H9 (cell line): ENCODE results near the gene STK24. TPM values are rescaled to one million over a fixed set of nuclear protein-coding genes. Genes with fewer than 3 reads are reported as not detected.

Experiments used
- DNase-seq: peaks from one replicate; pipeline ENCODE4 v3.0.0-alpha.2; 2017
- H2AFZ ChIP-seq: one replicate; pipeline ENCODE4 v1.6.1; 2013; ENCODE audit warnings: mild to moderate bottlenecking, low read length, control low read depth, moderate library complexity
- H2AK5ac ChIP-seq: 2 replicates; pipeline ENCODE4 v1.6.1; 2013; ENCODE audit warnings: low read length, control low read depth, mixed read lengths; ENCODE audit not compliant: insufficient read length
- H2BK120ac ChIP-seq: one replicate; pipeline ENCODE4 v1.6.1; 2013; ENCODE audit warnings: low read depth, mild to moderate bottlenecking, low read length, control low read depth, inconsistent platforms; ENCODE audit not compliant: poor library complexity, severe bottlenecking
- H2BK12ac ChIP-seq: 2 replicates; pipeline ENCODE4 v1.6.1; 2013; ENCODE audit warnings: low read length, control low read depth, mixed read lengths, low read depth; ENCODE audit not compliant: insufficient read length
- H2BK15ac ChIP-seq: 2 replicates; pipeline ENCODE4 v1.6.1; 2013; ENCODE audit warnings: low read depth, low read length, control low read depth
- H2BK20ac ChIP-seq: one replicate; pipeline ENCODE4 v1.6.1; 2013; ENCODE audit warnings: low read depth, mild to moderate bottlenecking, low read length, control low read depth, inconsistent platforms; ENCODE audit not compliant: poor library complexity, severe bottlenecking
- H2BK5ac ChIP-seq: 2 replicates; pipeline ENCODE4 v1.6.1; 2013; ENCODE audit warnings: low read length, control low read depth, mixed read lengths; ENCODE audit not compliant: insufficient read length
- H3K14ac ChIP-seq: 2 replicates; pipeline ENCODE4 v1.6.1; 2013; ENCODE audit warnings: low read length, control low read depth; ENCODE audit not compliant: insufficient read depth
- H3K18ac ChIP-seq: 2 replicates; pipeline ENCODE4 v1.6.1; 2013; ENCODE audit warnings: low read depth, mild to moderate bottlenecking, mixed read lengths, low read length, control low read depth; ENCODE audit not compliant: insufficient read length
- H3K23ac ChIP-seq: 2 replicates; pipeline ENCODE4 v1.6.1; 2013; ENCODE audit warnings: low read length, control low read depth, mixed read lengths, low read depth; ENCODE audit not compliant: insufficient read length
- H3K23me2 ChIP-seq: 2 replicates; pipeline ENCODE4 v1.6.1; 2013; ENCODE audit warnings: low read depth, mild to moderate bottlenecking, mixed read lengths, low read length, control low read depth; ENCODE audit not compliant: insufficient read length, poor library complexity, severe bottlenecking
- H3K27ac ChIP-seq: 2 replicates; pipeline ENCODE4 v1.5.1; 2013; ENCODE audit warnings: low read length, control low read depth, mixed read lengths, low read depth; ENCODE audit not compliant: insufficient read length
- H3K27me3 ChIP-seq: 2 replicates; pipeline ENCODE4 v1.6.1; 2013; ENCODE audit warnings: low read length, control low read depth, inconsistent platforms; ENCODE audit not compliant: insufficient read depth
- H3K4ac ChIP-seq: 2 replicates; pipeline ENCODE4 v1.6.1; 2013; ENCODE audit warnings: low read depth, mild to moderate bottlenecking, control low read depth, inconsistent platforms, low read length, moderate library complexity
- H3K4me1 ChIP-seq: 2 replicates; pipeline ENCODE4 v1.6.1; 2013; ENCODE audit warnings: low read length, control low read depth, inconsistent platforms; ENCODE audit not compliant: insufficient read depth
- H3K4me2 ChIP-seq: 2 replicates; pipeline ENCODE4 v1.6.1; 2013; ENCODE audit warnings: low read length, control low read depth, mixed read lengths; ENCODE audit not compliant: insufficient read length, insufficient read depth
- H3K56ac ChIP-seq: 2 replicates; pipeline ENCODE4 v1.6.1; 2013; ENCODE audit warnings: low read depth, mild to moderate bottlenecking, mixed read lengths, low read length, control low read depth; ENCODE audit not compliant: insufficient read length
- H3K79me1 ChIP-seq: 2 replicates; pipeline ENCODE4 v1.6.1; 2013; ENCODE audit warnings: low read depth, mild to moderate bottlenecking, moderate library complexity, low read length, control low read depth, inconsistent platforms; ENCODE audit not compliant: insufficient read depth, poor library complexity, severe bottlenecking
- H3K79me2 ChIP-seq: 2 replicates; pipeline ENCODE4 v1.6.1; 2013; ENCODE audit warnings: low read length, control low read depth, inconsistent platforms; ENCODE audit not compliant: insufficient read depth
- H3K9ac ChIP-seq: 2 replicates; pipeline ENCODE4 v1.6.1; 2013; ENCODE audit warnings: low read length, control low read depth, mixed read lengths; ENCODE audit not compliant: insufficient read length; ENCODE audit errors: extremely low read depth
- H3K9me3 ChIP-seq: one replicate; pipeline ENCODE4 v1.6.1; 2013; ENCODE audit warnings: low read depth, low read length, inconsistent platforms; ENCODE audit not compliant: control insufficient read depth
- H3T11ph ChIP-seq: one replicate; pipeline ENCODE4 v1.6.1; 2013; ENCODE audit warnings: mild to moderate bottlenecking, low read length, control low read depth, inconsistent platforms
- H4K20me1 ChIP-seq: one replicate; pipeline ENCODE4 v1.6.1; 2013; ENCODE audit not compliant: control insufficient read depth, insufficient read length, insufficient read depth
- H4K5ac ChIP-seq: 2 replicates; pipeline ENCODE4 v1.6.1; 2013; ENCODE audit warnings: low read depth, mild to moderate bottlenecking, mixed read lengths, low read length, control low read depth; ENCODE audit not compliant: insufficient read length
- H4K8ac ChIP-seq: replicated peaks from 2 replicates; pipeline ENCODE4 v1.6.1; 2013; ENCODE audit warnings: low read length, control low read depth, mixed read lengths, low read depth; ENCODE audit not compliant: insufficient read length
- H4K91ac ChIP-seq: 2 replicates; pipeline ENCODE4 v1.6.1; 2013; ENCODE audit warnings: low read depth, mild to moderate bottlenecking, moderate library complexity, mixed read lengths, low read length, control low read depth; ENCODE audit not compliant: insufficient read length
- H3K27ac Mint-ChIP-seq, 3 experiments: 2 replicates in 2 of 3; 3 replicates in 1 of 3; pipeline ENCODE4 v1.8.0; 2020 to 2021; ENCODE audit warnings: mixed read lengths in 3 of 3, mild to moderate bottlenecking in 1 of 3, moderate library complexity in 1 of 3
- H3K27me3 Mint-ChIP-seq: 2 replicates; pipeline ENCODE4 v1.8.0; 2021; ENCODE audit warnings: low read depth, mild to moderate bottlenecking, moderate library complexity, mixed read lengths
- H3K36me3 Mint-ChIP-seq, 3 experiments: 2 replicates in 2 of 3; 3 replicates in 1 of 3; pipeline ENCODE4 v1.8.0; 2020 to 2021; ENCODE audit warnings: low read depth in 3 of 3, mixed read lengths in 3 of 3; ENCODE audit not compliant: insufficient read depth in 1 of 3
- H3K4me1 Mint-ChIP-seq, 2 experiments: 2 replicates each; pipeline ENCODE4 v1.8.0; 2020; ENCODE audit warnings: mixed read lengths in 2 of 2
- H3K4me3 Mint-ChIP-seq, 2 experiments: 2 replicates in 1 of 2; 3 replicates in 1 of 2; pipeline ENCODE4 v1.8.0; 2020 to 2021; ENCODE audit warnings: mild to moderate bottlenecking in 2 of 2, mixed read lengths in 2 of 2, moderate library complexity in 1 of 2
- H3K9me3 Mint-ChIP-seq, 2 experiments: 2 replicates in 1 of 2; 3 replicates in 1 of 2; pipeline ENCODE4 v1.8.0; 2020; ENCODE audit warnings: mild to moderate bottlenecking in 2 of 2, mixed read lengths in 2 of 2, moderate library complexity in 1 of 2
- WGBS: extraction: QIAGEN DNeasy Blood & Tissue Kit; methylation state at CpG from one replicate; pipeline ENCODE4 v1.1.7; 2013; ENCODE audit warnings: missing lambda C conversion rate, low lambda C conversion rate, mixed read lengths; ENCODE audit not compliant: insufficient read length; ENCODE audit errors: extremely low coverage; 5-methylcytosine and 5-hydroxymethylcytosine counted together
- total RNA-seq: library from RNA; stranded (reverse); gene quantifications from 2 replicates; pipeline ENCODE4 v1.2.1, GENCODE V29; 2021
- TF ChIP-seq, protein P1 (sequence below): fragments of 200-600 bp; sonication (generic); conservative IDR thresholded peaks from 3 replicates; pipeline ENCODE4 v1.8.0; 2021; ENCODE audit warnings: antibody characterized with exemption, mild to moderate bottlenecking

STK24 gene
- total RNA-seq, 1 experiment from 2014 or later, result 134 TPM

DNA sequence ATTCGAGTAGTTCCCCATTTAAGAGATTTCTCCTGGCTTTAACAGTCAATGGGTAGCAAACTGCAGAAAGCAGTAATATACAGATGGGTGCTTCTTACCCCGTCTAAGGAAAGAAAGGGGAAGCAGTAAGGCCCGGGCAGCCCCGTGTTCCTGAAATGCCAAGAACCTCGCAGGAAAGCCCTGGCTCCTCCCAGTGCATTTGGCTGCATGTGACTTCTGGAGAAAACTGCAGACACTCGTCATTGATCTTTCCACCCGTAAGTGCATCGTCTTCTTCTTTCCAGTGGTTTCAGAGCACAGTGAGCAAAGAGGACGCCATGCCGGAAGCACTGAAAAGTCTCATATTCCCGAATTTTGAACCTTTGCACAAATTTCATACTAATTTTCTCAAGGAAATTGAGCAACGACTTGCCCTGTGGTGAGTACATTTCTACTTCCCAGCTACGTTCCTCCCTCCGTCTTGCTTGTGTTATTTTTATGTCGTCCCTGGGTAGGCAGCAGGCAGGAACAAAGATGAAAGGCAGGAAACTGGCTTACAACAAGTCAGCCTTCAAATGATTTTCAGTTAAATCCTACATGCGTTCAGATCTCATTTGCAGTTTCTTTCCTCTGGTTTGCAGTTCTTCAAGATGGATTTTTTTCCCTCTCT is 165.2 kb downstream of the STK24 start:
- Histone ChIP-seq H3K23ac (no peak overlapping the region), H3K27me3 (no peaks in the 10 kb centered on the region), H3K23me2 (no peaks in the 10 kb centered on the region), H2BK20ac (no peak overlapping the region), H2BK120ac (no peak overlapping the region), H3K56ac (no peak overlapping the region), H3K9me3 (no peaks in the 10 kb centered on the region), H4K20me1 (no peaks in the 10 kb centered on the region), H4K5ac (no peak overlapping the region), H3K9ac (no peak overlapping the region), H3K4me2 (no peak overlapping the region), H3K79me1 (no peaks in the 10 kb centered on the region), H3K14ac (no peak overlapping the region), H3T11ph (no peak overlapping the region), H2AK5ac (no peak overlapping the region), H3K18ac (no peak overlapping the region), H3K27ac (no peak overlapping the region), H4K91ac (no peak overlapping the region), H4K8ac (no peak overlapping the region), H3K4me1 (no peaks in the 10 kb centered on the region), H3K4ac (no peak overlapping the region), H2BK15ac (no peak overlapping the region), H2BK12ac (no peak overlapping the region), H3K79me2 (no peaks in the 10 kb centered on the region), H2BK5ac (no peak overlapping the region), H2AFZ (no peak overlapping the region)
- H3K4me3 Mint-ChIP-seq, result no peak overlapping the region
- no peak for DNase-seq
- no peaks in the 10 kb centered on the region; the same call in 1 of the 2 replicates for H3K27me3 Mint-ChIP-seq
- no peaks in the 10 kb centered on the region for H3K9me3 Mint-ChIP-seq
- peaks cover 6 to 46% (median 45%) of the 10 kb centered on the region in 3 experiments for H3K36me3 Mint-ChIP-seq
- WGBS, result no CpG with 5 or more reads among the region's 16 CpGs
- H3K4me1 Mint-ChIP-seq, result no peaks in the 10 kb centered on the region
- H3K27ac Mint-ChIP-seq, result 0 out of 7 replicates have a peak overlapping the region, but pooled peaks of 1 of the 3 experiments have one; percentile 11
- TF ChIP-seq, protein P1, sequence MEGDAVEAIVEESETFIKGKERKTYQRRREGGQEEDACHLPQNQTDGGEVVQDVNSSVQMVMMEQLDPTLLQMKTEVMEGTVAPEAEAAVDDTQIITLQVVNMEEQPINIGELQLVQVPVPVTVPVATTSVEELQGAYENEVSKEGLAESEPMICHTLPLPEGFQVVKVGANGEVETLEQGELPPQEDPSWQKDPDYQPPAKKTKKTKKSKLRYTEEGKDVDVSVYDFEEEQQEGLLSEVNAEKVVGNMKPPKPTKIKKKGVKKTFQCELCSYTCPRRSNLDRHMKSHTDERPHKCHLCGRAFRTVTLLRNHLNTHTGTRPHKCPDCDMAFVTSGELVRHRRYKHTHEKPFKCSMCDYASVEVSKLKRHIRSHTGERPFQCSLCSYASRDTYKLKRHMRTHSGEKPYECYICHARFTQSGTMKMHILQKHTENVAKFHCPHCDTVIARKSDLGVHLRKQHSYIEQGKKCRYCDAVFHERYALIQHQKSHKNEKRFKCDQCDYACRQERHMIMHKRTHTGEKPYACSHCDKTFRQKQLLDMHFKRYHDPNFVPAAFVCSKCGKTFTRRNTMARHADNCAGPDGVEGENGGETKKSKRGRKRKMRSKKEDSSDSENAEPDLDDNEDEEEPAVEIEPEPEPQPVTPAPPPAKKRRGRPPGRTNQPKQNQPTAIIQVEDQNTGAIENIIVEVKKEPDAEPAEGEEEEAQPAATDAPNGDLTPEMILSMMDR, result no peak
